Pulmonary artery endothelial cell (primary cell): Measurements from ENCODE around the gene LPCAT1. TPM values are rescaled to one million over a fixed set of nuclear protein-coding genes. Genes with fewer than 3 reads are reported as not detected.
"Not testable (repeated sequence)": the region's sequence is repeated elsewhere in the genome, so short reads cannot be mapped to it uniquely, and the experiment has no call there.

ENCODE experiments used
- DNase-seq: peaks from one replicate; pipeline ENCODE4 v3.0.0-alpha.2; 2011; ENCODE audit warnings: low read depth, low spot score
- total RNA-seq: library from RNA; depleted of rRNA; stranded (reverse); fragments of >200 nt; gene quantifications from 2 replicates; pipeline ENCODE4 v1.2.3, GENCODE V29; 2014

LPCAT1 gene, protein sequence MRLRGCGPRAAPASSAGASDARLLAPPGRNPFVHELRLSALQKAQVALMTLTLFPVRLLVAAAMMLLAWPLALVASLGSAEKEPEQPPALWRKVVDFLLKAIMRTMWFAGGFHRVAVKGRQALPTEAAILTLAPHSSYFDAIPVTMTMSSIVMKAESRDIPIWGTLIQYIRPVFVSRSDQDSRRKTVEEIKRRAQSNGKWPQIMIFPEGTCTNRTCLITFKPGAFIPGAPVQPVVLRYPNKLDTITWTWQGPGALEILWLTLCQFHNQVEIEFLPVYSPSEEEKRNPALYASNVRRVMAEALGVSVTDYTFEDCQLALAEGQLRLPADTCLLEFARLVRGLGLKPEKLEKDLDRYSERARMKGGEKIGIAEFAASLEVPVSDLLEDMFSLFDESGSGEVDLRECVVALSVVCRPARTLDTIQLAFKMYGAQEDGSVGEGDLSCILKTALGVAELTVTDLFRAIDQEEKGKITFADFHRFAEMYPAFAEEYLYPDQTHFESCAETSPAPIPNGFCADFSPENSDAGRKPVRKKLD
- 54.5 and 71.7 TPM in 2 replicates for total RNA-seq

DNA sequence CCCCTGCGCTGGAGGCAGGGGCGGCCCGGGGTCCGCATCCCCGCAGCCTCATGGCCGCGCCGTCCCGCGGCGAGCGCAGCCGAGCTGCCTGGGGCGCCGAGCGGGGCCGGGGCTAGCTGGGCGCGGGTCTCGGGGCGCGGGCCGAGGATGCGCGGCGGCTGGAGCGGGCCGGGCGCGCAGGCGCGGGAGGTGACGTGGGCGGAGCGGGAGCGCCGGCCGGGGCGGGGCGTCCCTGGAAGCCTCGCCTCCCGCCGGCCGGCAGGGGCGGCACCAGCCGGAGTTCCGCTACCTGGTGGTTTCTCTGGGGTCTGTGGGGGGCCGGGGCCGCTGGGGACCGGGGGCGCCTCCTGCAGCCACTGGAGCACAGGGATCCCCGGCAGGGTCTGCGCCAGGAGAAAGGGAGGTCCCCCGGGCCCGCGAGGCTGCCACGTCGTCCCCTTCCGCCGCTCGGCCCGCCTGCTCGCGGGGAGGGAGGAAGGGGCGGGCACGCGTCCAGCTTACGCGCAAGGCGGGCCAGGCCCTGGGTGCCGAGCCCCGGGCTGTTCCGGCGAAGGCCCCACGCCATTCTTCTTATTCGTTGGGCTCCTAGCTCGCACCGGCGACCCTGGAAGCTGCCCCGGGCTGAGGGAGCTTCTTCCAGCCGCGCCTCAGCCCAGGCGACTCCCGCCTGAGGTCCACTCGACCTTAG lies at the start of gene LPCAT1:
Gene LPCAT1 (minus strand): TSS at position 168 of the 688 bp plus-strand sequence. CDS start 116 bp downstream, at position 52.
- no peak for DNase-seq

DNA sequence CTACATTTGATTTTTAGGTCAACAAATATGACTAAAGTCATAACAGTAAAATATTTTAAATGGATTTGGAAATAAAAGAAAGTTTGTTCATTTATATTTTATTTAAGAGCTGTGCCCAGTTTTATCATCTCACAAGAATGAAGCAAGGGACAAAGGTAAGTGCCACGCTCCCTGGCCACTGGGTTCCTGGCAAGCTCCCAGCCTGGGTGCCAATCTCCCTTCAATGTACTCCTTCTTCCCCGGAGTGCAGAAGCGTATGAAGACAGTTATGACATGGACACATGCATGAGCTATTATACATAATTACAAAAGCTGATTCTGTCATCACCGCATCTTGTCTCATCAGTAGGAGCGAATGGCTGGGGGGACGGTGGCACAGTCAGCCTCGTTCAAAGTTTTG lies 48.1 kb upstream of the LPCAT1 start:
- not testable (repeated sequence) for DNase-seq

DNA sequence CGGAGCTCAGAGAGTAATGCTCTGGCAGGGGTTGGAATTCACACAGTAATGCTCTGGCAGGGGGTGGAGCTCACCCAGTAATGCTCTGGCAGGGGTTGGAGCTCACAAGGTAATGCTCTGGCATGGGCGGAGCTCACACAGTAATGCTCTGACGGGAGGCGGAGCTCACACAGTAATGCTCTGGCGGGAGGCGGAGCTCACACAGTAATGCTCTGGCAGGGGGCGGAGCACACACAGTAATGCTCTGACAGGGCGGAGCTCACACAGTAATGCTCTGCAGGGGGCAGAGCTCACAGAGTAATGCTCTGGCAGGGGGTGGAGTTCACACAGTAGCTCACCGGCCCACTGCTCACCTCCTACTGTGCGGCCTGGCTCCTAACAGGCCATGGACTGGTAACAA lies 47.2 kb upstream of the LPCAT1 start:
- DNase-seq: no peak

DNA sequence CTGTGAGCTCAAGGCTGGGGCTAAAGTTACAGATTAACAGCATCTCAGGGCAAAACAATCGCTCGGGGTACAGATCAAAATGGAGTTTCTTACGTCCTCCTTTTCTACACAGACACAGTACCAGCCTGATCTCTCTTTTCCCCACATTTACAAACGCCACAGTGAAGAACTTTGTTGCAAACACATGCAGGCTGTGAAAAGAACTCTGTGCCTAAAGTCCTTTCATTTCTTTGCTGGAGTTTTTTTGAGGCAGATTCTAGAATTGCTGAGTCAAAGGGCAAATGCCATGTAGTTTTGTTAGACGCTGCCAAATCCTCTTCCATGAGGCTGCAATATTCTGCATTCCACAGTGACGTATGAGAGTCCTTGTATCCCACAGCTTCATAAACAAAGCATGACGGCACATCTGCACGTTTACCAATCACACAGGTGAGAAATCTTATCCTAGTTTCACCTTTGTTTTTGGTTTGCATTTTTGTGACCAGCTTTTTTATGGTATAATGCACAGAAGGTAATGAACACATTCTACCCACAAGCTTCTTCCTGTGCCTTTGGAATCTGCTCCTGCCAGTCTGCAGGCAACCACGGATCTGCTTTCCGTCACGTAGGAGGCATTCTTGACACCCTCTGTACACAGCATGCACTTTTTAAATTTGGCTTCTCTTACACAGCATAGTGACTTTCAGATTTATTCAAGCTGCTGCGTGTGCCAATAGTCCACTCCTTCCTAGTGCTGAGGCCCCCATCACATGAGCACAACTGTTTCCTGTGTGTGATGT lies 44.6 kb upstream of the LPCAT1 start:
- DNase-seq: peak; percentile 73

DNA sequence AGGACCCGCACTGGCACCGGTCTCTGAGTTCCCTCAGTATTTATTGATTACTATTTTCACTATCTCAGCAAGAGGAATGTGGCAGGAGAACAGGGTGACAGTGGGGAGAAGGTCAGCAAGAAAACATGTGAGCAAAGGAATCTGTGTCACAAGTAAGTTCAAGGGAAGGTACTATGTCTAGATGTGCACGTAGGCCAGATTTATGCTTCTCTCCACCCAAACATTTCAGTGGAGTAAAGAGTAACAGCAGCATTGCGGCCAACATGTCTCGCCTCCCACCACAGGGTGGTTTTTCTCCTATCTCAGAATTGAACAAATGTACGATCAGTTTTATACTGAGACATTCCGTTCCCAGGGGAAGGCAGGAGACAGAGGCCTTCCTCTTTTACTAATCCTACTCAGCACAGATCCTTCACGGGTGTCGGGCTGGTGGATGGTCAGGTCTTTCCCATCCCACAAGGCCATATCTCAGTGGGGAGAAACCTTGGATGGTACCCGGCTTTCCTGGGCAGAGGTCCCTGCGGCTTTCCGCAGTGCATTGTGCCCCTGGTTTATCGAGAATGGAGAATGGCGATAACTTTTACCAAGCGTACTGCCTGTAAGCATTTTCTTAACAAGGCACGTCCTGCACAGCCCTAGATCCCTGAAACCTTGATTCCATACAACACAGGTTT lies 43.9 kb upstream of the LPCAT1 start:
- not testable (repeated sequence) for DNase-seq

DNA sequence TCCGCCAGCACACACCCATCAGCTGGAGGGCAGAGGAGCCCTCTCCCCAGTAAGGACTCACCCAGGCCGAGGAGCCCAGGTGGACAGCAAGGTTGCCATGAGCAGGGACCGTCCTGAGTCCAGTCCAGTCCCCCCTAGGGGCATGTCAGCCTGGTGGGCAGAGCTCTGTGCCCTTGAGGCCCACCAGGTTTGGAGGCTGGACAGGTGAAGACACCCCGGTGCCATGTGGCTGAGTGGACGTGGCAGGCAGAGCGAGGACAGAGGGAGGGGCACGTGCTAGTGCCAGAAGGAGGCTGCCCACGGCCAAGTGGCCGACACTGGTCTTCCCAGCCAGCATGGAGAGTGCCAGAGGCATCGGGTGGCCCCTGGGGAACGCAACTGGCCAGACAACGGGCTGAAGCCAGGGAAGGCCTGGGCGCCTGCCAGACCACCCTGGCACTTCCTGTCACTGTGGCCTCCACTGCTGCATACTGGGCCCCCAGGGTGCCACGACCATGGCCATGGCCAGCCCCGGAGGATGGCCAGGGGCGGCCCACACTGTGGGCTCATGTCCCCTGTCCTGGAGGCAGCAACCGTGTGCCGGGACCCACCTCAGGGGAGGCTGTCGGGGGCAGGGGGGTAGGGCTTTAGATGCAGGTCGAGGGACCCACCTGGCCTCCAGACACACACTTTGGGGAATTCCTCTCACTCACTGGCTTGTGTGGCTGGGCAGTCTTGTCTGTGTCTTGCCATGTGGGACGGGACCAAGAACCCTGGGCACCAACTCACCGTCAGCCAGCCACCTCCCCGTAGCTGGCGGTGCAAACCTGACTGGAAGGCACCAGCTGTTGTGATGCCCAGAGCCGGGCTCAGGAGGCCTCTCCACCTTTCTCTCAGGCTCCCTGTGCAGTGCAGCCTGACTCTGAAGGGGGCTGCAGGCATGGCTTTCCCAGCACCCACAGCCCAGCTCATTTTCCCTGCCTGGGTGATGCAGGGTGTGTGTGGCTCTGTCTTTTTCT lies 42.3 kb upstream of the LPCAT1 start:
- no peak for DNase-seq

DNA sequence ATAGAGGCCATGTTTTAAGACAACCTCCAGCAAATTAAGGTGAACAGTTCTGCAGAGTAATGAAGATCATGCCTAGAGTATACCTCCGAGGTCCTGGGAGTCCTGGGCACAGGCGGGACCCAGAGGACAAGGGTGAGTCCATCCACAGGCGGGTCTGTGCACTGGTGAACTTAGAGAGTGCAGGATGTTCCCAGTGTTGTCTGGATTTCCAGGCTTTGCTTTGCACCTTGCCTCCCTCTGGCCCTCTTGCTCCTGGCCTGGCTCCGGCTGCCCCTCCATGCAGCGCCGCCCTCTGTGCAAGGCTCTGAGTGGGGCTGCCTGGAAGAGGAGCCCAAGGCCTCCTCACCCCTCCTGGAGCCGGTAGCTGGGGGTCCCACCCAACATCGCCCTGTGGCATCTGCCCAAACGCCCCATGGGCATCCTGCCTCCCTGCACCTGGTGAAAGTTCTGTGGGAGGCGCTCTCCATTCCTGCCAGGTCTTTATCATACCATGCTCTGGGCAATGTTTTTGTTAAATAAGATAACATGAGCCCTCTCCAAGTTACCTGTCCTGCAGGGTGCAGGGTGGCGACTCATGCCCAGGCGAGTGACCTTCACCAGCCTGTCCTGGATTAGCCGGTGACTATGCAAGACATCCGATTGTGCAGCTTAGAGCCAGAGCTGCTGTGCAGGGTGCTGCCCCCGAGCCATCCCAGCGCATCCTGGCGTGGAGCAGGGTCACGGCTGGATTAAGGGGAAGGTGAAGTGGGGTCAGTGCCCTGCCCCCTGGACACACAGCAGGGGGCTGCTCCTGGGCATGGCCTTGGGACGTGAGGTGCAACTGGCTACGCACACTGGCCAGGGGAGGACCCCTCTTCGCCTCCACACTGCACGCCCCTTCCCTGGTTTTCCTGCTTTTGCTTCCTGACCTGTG lies 41.3 kb upstream of the LPCAT1 start:
- DNase-seq: no peak

DNA sequence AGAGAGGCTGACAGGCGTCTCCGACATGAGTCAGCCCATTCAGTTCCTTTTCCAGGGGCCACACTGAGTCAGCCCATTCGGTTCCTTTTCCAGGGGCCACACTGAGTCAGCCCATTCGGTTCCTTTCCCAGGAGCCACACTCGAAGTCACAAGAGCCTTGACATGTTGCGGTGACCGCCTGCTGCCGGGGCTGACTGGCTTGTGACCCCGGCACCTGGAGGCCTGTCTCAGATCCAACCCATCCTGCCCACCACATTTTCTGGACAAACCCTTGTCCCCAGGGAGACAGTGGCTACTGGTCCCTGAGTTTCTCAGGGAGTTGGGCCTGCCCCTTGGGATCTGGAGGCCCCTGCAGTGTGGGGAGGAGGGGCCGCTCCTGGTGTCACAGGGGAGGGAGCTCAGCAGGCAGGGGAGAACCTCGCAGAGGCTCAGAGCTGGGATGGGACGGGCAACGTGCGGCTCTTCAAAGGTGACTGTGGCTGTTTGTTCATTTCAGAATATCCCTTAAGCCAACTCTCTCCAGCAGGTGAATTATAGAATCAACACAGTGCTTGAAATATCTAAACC lies 40.5 kb upstream of the LPCAT1 start:
- DNase-seq: peak; percentile 22

DNA sequence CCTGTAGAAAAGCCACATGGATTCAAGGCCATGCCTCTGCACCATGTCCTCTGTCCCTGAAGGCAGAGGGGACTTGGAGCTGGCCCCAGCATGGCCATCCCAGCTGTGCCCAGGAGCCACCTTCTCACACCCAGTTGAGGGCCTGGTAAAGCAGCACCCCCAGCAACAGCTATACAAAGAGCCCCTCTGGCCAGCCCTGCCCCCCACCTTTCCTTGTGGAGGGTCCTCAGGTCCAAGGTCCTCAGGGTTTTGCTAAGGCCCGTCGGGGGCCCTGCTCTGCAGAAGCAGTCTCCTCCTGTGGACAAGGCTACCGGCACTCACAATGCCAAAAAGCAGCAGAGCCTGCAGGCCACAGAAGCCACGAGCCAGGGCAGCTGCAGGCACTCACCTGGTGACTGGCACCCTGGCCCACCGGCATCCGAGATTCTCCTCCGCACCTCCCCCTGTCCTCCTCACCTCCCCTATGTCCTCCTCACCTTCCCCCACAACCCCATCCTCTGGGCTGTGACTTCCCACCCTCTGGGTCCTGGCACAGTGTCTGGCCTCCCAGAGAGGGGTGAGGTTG lies 39.9 kb upstream of the LPCAT1 start:
- DNase-seq: no peak

DNA sequence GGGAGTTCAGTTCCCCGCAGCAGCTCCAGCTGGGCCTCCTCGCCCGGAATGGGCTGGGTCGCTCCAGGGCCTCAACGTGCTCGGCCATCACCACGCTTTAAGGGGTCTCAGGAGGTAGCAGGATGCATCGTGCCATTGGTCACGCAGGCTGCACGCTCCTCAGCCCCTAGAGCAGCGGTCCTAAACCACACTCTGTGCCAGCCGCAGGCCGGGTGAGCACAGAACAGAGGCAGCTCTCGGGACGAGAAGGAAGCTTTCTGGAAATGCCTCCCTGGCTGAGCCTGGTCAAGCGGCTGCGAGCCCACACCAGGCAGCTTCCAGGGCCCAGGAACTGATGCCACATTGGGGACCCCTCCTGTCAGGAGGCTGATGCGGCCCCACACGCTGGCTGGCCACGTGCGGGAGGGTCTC lies 39.3 kb upstream of the LPCAT1 start:
- DNase-seq: no peak

DNA sequence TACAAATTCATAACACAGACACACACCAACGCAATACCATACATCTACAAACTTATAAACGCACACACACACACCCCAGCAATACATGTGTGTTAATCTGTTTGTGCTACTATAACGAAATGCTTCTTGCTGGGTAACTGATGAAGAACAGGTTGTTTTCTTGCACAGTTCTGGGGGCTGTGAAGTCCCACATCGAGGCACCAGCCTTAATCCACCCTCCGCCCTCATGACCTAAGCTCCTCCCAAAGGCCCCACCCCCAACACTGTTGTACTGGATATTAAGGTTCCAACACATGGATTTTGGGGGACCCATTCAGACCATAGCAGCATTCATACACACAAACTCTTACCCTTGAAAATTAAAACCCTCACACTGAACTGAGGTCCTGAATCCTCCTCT lies 38.8 kb upstream of the LPCAT1 start:
- no peak for DNase-seq

DNA sequence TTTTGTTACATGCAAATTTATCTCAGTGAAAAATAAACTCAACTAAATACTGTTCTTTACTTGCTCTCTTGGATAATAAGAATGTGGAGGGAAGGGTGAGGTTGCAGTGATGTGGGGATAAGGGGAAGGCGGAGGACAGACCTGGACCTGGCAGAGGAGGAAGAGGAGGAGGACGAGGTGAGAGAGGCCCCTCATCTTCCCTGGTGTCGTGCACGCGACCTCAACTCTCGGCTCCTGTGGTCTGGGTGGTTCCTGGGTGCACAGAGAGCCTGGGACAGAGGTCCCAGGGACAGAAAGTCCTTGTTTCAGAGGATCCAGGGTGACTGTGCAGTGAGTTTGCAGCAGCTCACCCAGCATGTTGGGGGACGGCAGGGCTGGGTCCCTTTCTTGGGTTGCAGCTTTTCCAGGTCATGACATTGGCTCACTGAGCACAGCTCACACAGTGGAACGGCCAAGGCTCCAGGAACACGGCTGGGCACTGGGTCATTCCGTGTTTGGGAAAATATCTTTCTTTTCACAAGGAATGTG lies 37.7 kb upstream of the LPCAT1 start:
- no peak for DNase-seq

DNA sequence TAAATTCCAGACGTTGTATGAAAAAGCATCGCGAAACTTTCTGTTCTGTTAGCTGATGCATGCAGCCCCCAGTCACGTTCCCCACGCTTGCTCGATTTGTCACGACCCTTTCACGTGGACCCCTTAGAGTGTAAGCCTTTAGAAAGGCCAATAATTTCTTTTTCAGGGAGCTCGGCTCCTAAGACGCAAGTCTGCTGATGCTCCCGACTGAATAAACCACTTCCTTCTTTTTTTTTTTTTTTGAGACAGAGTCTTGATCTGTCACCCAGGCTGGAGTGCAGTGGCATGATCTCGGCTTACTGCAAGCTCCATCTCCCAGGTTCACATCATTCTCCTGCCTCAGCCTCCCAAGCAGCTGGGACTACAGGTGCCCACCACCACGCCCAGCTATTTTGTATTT lies 36.7 kb upstream of the LPCAT1 start:
- not testable (repeated sequence) for DNase-seq

DNA sequence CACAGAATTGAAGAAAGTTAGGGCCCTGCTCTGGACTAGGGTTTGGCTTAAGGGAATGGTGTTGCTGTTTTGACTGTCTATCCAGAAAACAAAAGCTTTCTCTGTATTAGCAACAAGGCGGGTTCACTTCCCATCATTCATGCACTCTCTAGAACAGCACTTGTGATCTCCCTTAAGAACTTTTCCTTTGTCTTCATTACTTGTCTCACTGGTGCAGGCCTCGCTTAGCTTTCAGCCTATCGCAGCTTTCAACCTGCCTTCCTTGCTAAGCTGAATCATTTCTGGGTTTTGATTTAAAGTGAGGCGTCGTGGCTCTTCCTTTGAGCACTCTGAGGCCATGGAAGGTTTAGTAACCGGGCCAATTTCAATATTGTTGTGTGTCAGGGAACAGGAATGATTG lies 35.2 kb upstream of the LPCAT1 start:
- peak; percentile 46 for DNase-seq

DNA sequence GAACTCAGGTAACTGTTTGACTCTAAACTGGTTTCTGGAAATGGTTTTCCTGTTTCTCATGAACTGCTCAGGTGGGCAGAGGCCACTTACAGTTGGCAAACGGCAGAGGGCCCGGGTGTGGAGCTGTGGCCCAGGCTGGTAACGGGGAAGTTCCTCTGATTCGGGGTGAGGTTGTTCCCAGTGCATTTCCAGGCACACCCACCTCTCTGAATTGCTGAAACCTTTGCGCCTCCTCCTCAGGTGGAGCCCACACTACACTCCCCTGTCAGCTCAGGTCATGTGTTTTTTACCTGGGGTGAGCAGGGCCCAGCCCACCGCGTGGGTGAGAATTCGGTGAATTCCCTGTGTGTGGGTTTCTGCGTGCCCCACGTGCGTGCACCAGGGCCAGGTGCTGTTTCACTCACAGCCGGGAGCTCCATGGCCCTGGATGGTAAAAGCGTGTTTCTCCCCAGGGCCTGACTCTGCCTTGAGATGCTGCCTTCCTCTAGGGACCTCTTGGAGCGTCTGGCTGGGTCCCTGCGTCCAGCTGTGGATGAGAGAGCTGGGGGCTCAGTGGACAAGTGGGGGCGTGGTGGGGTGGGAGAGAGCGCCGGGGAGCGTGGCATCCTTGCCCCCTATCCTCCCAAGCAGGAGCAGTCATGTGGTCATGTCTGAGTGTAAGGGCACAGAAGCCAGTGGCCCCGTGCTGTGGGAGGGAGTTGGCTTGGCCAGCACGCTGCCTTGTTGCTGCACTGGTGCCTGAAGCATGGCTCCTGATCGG lies 33.5 kb upstream of the LPCAT1 start:
- DNase-seq: no peak

DNA sequence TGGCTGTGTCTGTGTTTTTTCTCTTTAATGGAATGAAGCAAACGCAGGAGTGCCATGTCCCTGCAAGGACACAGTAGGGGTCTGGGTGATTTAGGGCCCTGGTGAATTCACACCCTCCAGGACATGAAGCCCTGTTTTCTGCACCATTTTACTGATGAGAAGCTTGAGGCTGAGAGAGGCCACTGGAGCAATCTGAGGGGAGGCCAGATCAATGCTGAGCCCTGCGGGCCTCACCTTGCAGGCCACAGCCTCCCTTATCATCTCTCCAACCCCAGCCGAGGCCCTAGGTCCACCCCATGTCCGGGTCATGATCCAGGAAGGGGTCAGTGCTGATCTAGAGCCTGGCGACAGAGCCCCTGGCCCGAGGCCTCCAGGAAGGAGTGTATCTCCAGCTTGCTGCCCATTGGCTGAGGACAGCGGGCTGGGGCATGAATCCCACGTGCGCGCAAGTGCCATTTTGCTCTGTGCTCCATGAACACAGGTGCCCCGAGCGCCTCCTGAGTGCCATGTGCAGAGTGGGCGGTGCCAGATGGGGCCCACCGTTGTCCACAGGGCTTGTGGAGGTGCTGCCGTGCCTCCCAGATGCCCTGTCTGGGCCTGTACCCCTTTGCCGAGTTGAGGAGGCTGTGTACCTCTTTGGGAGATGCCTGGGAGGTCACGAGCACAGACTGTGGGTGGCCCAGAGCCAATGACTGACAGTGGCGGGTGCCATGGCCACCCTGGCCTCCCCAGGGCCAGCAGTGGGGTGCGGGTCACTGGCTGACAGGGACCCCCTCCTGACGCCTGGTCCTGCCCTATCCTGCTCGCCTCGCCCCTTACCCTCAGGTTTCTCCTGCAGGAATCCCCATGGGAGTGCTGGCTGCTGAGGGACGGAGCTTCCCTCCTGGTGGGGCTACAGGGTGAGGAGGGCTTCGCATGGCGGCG lies 32.3 kb upstream of the LPCAT1 start:
- no peak for DNase-seq
